Glutamatergic neuron (in vitro differentiated cells): ENCODE measurements around the gene BMP2. TPM values are rescaled to one million over a fixed set of nuclear protein-coding genes. Genes with fewer than 3 reads are reported as not detected.

ENCODE experiments used
- DNase-seq: peaks from one replicate; pipeline ENCODE4 v3.0.0; 2022
- H3K27ac Mint-ChIP-seq: one replicate; pipeline ENCODE4 v1.8.0; 2020; ENCODE audit warnings: mild to moderate bottlenecking, mixed read lengths, inconsistent platforms; ENCODE audit not compliant: unreplicated experiment
- H3K27me3 Mint-ChIP-seq: one replicate; pipeline ENCODE4 v1.8.0; 2020; ENCODE audit warnings: mild to moderate bottlenecking, moderate library complexity, mixed read lengths, inconsistent platforms; ENCODE audit not compliant: unreplicated experiment
- H3K36me3 Mint-ChIP-seq: one replicate; pipeline ENCODE4 v1.8.0; 2020; ENCODE audit warnings: mild to moderate bottlenecking, mixed read lengths, inconsistent platforms; ENCODE audit not compliant: unreplicated experiment
- H3K4me1 Mint-ChIP-seq: one replicate; pipeline ENCODE4 v1.8.0; 2020; ENCODE audit warnings: mild to moderate bottlenecking, low read depth, mixed read lengths, inconsistent platforms; ENCODE audit not compliant: unreplicated experiment
- H3K4me3 Mint-ChIP-seq: one replicate; pipeline ENCODE4 v1.8.0; 2020; ENCODE audit warnings: mild to moderate bottlenecking, mixed read lengths, inconsistent platforms; ENCODE audit not compliant: unreplicated experiment
- H3K9me3 Mint-ChIP-seq: one replicate; pipeline ENCODE4 v1.8.0; 2020; ENCODE audit warnings: mild to moderate bottlenecking, moderate library complexity, mixed read lengths, inconsistent platforms; ENCODE audit not compliant: unreplicated experiment
- CTCF ChIP-seq: fragments of 200-600 bp; sonication (generic); IDR thresholded peaks from one replicate; pipeline ENCODE4 v1.5.0; 2021; ENCODE audit not compliant: partially characterized antibody, unreplicated experiment
- total RNA-seq: library from RNA; stranded (reverse); fragmentation: NEBNext Ultra II Directional; extraction: Animal tissue kit (Norgen Biotek cat#: 25700); gene quantifications from one replicate; pipeline ENCODE4 v1.2.1, GENCODE V29; 2021; ENCODE audit not compliant: unreplicated experiment

The BMP2 gene
- total RNA-seq, 1 donor from 2014 or later, result 0.66 TPM

GRCh38 chr20:6750438-6750837 lies 17.0 kb upstream of the BMP2 start:
- DNase-seq, result no peak
- Mint-ChIP-seq H3K9me3 (no peaks in the 10 kb centered on the region), H3K36me3 (no peaks in the 10 kb centered on the region), H3K4me3 (no peak overlapping the region), H3K4me1 (no peaks in the 10 kb centered on the region), H3K27ac (no peak overlapping the region), H3K27me3 (peaks cover 2% of the 10 kb centered on the region)
- TF ChIP-seq CTCF, result no peak

GRCh38 chr20:6756693-6757595 lies 10.5 kb upstream of the BMP2 start:
- TF ChIP-seq CTCF, result no peak
- H3K9me3 Mint-ChIP-seq, result no peaks in the 10 kb centered on the region
- H3K27me3 Mint-ChIP-seq, result peaks cover 2% of the 10 kb centered on the region
- H3K4me1 Mint-ChIP-seq, result no peaks in the 10 kb centered on the region
- DNase-seq, result no peak
- no peak overlapping the region for H3K4me3 Mint-ChIP-seq
- no peak overlapping the region for H3K27ac Mint-ChIP-seq
- H3K36me3 Mint-ChIP-seq, result no peaks in the 10 kb centered on the region

- TF ChIP-seq CTCF, result no peak
- Mint-ChIP-seq H3K27ac (no peak overlapping the region), H3K9me3 (peaks cover 10% of the 10 kb centered on the region), H3K4me1 (peaks cover 2% of the 10 kb centered on the region), H3K4me3 (no peak overlapping the region), H3K36me3 (no peaks in the 10 kb centered on the region), H3K27me3 (peaks cover 9% of the 10 kb centered on the region)
- DNase-seq, result no peak
Measured at GRCh38 chr20:6764619-6765018, 2.9 kb upstream of the BMP2 start.

- peaks cover 10% of the 10 kb centered on the region for H3K9me3 Mint-ChIP-seq
- peak; percentile 87 for TF ChIP-seq CTCF
- no peak for DNase-seq
- H3K4me1 Mint-ChIP-seq, result peaks cover 2% of the 10 kb centered on the region
- H3K27me3 Mint-ChIP-seq, result peaks cover 11% of the 10 kb centered on the region
- H3K27ac Mint-ChIP-seq, result no peak overlapping the region
- no peak overlapping the region for H3K4me3 Mint-ChIP-seq
- H3K36me3 Mint-ChIP-seq, result no peaks in the 10 kb centered on the region
Measured at GRCh38 chr20:6765469-6766058, 1.9 kb upstream of the BMP2 start.

- peaks cover 10% of the 10 kb centered on the region for H3K9me3 Mint-ChIP-seq
- peaks cover 2% of the 10 kb centered on the region for H3K4me1 Mint-ChIP-seq
- H3K4me3 Mint-ChIP-seq, result no peak overlapping the region
- no peaks in the 10 kb centered on the region for H3K36me3 Mint-ChIP-seq
- no peak overlapping the region for H3K27ac Mint-ChIP-seq
- no peak for TF ChIP-seq CTCF
- H3K27me3 Mint-ChIP-seq, result peaks cover 11% of the 10 kb centered on the region
- no peak for DNase-seq
Measured at GRCh38 chr20:6766433-6766832, 1.1 kb upstream of the BMP2 start.
